AG04449 (cell line): ENCODE results near the gene NODAL.
A peak's percentile ranks its signal among the peaks of the same experiment; 100 is the strongest.

Experiments
- CTCF ChIA-PET: fragments of 350-600 bp; formaldehyde crosslinking; extraction: SDS; loops from one replicate; lab custom pipeline; 2021; ENCODE audit warnings: antibody characterized with exemption; lab: Yijun Ruan, JAX
- POLR2A ChIA-PET: fragments of 400-600, 350-600 bp; formaldehyde crosslinking; extraction: SDS; loops from one replicate; lab custom pipeline; 2020; ENCODE audit warnings: antibody characterized with exemption, inconsistent platforms; lab: Yijun Ruan, JAX
- DNase-seq: peaks from one replicate; pipeline ENCODE4 v3.0.0-alpha.2; 2010; ENCODE audit warnings: low read depth, low spot score
- H3K4me3 ChIP-seq: 2 replicates; pipeline ENCODE4 v1.5.1; 2011; ENCODE audit warnings: low read depth, mild to moderate bottlenecking, control low read depth, low read length
- TF ChIP-seq, protein P1 (sequence below): IDR thresholded peaks from one replicate; pipeline ENCODE4 v1.5.1; 2011; ENCODE audit warnings: mild to moderate bottlenecking, moderate library complexity, low read length, control low read depth, inconsistent platforms; ENCODE audit not compliant: insufficient read depth; ENCODE audit errors: missing control alignments

The NODAL gene

DNA sequence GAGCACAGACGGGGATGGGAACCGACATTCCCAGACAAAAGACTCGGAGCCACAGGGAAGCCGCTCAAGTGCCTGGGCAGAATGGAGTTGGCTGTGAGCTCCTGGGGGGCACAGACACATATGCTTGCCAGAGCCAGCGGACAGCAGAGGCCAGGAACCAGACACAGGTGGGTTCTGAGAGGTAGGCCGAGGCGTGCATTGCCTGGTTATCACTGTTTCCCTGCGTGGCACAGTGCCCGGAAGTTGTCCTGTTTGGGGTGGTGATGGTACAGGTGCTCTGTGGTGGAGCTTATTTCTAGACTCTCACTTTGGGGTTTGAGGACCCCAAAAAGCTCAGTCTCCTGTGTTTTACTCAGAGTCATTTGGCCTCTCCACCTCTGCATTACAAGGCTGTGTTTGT is 39.6 kb upstream of the NODAL start:
- H3K4me3 ChIP-seq, result no peak overlapping the region
- TF ChIP-seq, protein P1, sequence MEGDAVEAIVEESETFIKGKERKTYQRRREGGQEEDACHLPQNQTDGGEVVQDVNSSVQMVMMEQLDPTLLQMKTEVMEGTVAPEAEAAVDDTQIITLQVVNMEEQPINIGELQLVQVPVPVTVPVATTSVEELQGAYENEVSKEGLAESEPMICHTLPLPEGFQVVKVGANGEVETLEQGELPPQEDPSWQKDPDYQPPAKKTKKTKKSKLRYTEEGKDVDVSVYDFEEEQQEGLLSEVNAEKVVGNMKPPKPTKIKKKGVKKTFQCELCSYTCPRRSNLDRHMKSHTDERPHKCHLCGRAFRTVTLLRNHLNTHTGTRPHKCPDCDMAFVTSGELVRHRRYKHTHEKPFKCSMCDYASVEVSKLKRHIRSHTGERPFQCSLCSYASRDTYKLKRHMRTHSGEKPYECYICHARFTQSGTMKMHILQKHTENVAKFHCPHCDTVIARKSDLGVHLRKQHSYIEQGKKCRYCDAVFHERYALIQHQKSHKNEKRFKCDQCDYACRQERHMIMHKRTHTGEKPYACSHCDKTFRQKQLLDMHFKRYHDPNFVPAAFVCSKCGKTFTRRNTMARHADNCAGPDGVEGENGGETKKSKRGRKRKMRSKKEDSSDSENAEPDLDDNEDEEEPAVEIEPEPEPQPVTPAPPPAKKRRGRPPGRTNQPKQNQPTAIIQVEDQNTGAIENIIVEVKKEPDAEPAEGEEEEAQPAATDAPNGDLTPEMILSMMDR, result no peak
- POLR2A ChIA-PET, result no interaction called here
- no peak for DNase-seq
- CTCF ChIA-PET, result no interaction called here

- TF ChIP-seq, protein P1, result no peak
- POLR2A ChIA-PET, result no interaction called here
- no peak overlapping the region for H3K4me3 ChIP-seq
- no peak for DNase-seq
- CTCF ChIA-PET, result interaction anchor here (0.6 kb wide), 1 partner anchor 19 kb away, joined by 3 read pairs; no protein-coding TSS in a partner anchor
These were observed 38.9 kb upstream of the NODAL start for GRCh38 chr10:70480239-70480861.

GRCh38 chr10:70479626-70480238 is 38.3 kb upstream of the NODAL start:
- no peak overlapping the region for H3K4me3 ChIP-seq

GRCh38 chr10:70479165-70479581 is 37.7 kb upstream of the NODAL start:
- peak overlapping the region; percentile 46 for H3K4me3 ChIP-seq
- CTCF ChIA-PET, result no interaction called here
- TF ChIP-seq, protein P1, result no peak
- DNase-seq, result no peak
- POLR2A ChIA-PET, result no interaction called here

More at GRCh38 chr10:70479626-70480238, 38.3 kb upstream of the NODAL start:
- no peak for DNase-seq
- TF ChIP-seq, protein P1, result no peak
- ChIA-PET POLR2A (no interaction called here), CTCF (interaction anchor here (0.6 kb wide), 1 partner anchor 19 kb away, joined by 3 read pairs; no protein-coding TSS in a partner anchor)

DNA sequence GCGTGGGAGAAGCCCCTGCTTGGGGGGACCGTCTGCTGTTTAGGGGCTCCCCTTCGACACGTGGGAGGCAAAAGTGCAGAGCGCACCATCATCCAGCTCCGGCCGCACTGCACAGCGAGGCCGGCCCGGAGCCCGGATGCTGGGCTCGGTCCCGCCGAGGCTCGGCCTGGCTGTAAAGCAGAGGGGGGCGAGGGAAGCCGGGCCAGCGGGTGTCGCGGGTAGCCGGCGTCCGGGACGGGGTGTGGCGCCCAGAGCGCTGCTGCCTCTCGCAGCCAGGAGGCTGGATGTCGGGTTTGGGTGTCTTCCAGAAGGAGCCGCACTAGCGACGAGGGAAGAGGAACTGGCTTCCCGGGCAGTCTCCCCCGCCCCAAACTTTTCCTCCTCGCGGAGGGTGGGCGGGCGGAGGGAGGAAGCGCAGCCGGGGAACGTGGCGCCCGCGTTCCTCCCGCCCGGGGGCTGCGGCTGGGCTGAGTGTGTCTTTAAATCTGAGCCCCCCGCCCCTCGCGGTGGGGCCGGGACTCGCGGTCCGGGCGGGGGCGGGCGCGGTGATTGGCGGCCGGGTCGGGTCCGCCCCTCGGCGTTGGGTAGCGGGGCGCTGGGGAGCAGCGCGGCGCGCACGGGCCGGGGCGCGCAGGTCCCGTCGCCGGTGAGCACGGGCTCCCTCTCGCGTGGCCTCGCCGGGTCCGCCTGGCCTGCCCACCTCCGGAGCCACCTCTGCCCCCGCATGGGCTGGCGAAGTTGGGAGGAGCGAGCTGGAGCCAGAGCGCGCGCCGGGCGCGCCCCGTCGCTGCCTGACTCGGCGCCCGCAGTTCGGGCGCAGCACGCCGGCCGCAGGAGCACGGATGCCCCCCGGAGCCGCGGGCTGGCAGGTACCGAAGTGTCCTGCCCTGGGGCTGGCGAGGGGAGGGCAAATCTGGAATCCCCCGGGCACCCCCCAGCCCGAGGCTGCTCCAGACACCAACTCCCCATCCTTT is 37.0 kb upstream of the NODAL start, which contains the start of gene PALD1:
Gene PALD1 (plus strand): TSS at position 577 of the 974 bp plus-strand sequence. CDS start 47,185 bp downstream, outside the sequence.
- TF ChIP-seq, protein P1, result peak; percentile 3
- ChIA-PET POLR2A (no interaction called here), CTCF (interaction anchor here (2.0 kb wide), 1 partner anchor 18 kb away, joined by 5 read pairs; no protein-coding TSS in a partner anchor)
- DNase-seq, result no peak
- peak within 1 kb of the TSS; percentile 46 for H3K4me3 ChIP-seq
